ENCODE measurements around the gene SERPINA5. TPM values are rescaled to one million over a fixed set of nuclear protein-coding genes. Genes with fewer than 3 reads are reported as not detected.

Gene SERPINA5
- total and polyA plus RNA-seq, 2 of the 13 experiments (the other 11 are each of a cell fraction or from before 2014, with no cell fraction given) = 449 to 498 TPM

GRCh38 chr14:94601884-94602391, 20.7 kb downstream of the SERPINA5 start (continued):
- no peak for TF ChIP-seq WIZ (CRISPR knock-in tag; IDR thresholded peaks at IDR 0.05)
- TF ChIP-seq IRF2 (CRISPR knock-in tag; IDR thresholded peaks at IDR 0.05) = no peak
- TF ChIP-seq ZNF263 (CRISPR knock-in tag; IDR thresholded peaks at IDR 0.05) = peak; percentile 29; the same call in 1 of the 2 replicates
- no peak for TF ChIP-seq ZBTB8A (CRISPR knock-in tag; IDR thresholded peaks at IDR 0.05; ENCODE audit: borderline replicate concordance, low read depth)
- TF ChIP-seq, protein P1, sequence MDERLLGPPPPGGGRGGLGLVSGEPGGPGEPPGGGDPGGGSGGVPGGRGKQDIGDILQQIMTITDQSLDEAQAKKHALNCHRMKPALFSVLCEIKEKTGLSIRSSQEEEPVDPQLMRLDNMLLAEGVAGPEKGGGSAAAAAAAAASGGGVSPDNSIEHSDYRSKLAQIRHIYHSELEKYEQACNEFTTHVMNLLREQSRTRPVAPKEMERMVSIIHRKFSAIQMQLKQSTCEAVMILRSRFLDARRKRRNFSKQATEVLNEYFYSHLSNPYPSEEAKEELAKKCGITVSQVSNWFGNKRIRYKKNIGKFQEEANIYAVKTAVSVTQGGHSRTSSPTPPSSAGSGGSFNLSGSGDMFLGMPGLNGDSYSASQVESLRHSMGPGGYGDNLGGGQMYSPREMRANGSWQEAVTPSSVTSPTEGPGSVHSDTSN (CRISPR knock-in tag; IDR thresholded peaks at IDR 0.05) = no peak
- no peak for TF ChIP-seq ZNF333 (CRISPR knock-in tag; IDR thresholded peaks at IDR 0.05; ENCODE audit: borderline replicate concordance)
- no peak for TF ChIP-seq KDM3A (CRISPR knock-in tag; IDR thresholded peaks at IDR 0.05; ENCODE audit: low read depth)
- TF ChIP-seq HIVEP1 (CRISPR knock-in tag; IDR thresholded peaks at IDR 0.05) = no peak
- TF ChIP-seq ZNF331 (CRISPR knock-in tag; IDR thresholded peaks at IDR 0.05) = no peak
- TF ChIP-seq, protein P2, sequence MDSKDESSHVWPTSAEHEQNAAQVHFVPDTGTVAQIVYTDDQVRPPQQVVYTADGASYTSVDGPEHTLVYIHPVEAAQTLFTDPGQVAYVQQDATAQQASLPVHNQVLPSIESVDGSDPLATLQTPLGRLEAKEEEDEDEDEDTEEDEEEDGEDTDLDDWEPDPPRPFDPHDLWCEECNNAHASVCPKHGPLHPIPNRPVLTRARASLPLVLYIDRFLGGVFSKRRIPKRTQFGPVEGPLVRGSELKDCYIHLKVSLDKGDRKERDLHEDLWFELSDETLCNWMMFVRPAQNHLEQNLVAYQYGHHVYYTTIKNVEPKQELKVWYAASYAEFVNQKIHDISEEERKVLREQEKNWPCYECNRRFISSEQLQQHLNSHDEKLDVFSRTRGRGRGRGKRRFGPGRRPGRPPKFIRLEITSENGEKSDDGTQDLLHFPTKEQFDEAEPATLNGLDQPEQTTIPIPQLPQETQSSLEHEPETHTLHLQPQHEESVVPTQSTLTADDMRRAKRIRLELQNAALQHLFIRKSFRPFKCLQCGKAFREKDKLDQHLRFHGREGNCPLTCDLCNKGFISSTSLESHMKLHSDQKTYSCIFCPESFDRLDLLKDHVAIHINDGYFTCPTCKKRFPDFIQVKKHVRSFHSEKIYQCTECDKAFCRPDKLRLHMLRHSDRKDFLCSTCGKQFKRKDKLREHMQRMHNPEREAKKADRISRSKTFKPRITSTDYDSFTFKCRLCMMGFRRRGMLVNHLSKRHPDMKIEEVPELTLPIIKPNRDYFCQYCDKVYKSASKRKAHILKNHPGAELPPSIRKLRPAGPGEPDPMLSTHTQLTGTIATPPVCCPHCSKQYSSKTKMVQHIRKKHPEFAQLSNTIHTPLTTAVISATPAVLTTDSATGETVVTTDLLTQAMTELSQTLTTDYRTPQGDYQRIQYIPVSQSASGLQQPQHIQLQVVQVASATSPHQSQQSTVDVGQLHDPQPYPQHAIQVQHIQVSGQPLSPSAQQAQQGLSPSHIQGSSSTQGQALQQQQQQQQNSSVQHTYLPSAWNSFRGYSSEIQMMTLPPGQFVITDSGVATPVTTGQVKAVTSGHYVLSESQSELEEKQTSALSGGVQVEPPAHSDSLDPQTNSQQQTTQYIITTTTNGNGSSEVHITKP (CRISPR knock-in tag; IDR thresholded peaks at IDR 0.05; ENCODE audit: low read depth) = no peak
- TF ChIP-seq RERE (CRISPR knock-in tag; IDR thresholded peaks at IDR 0.05; ENCODE audit: low read depth) = no peak
- TF ChIP-seq ZFP41 (CRISPR knock-in tag; IDR thresholded peaks at IDR 0.05; ENCODE audit: borderline replicate concordance) = no peak
- no peak for TF ChIP-seq ARHGAP35 (CRISPR knock-in tag; IDR thresholded peaks at IDR 0.05; ENCODE audit: borderline replicate concordance)
- TF ChIP-seq POLR2A (IDR thresholded peaks at IDR 0.05; ENCODE audit: insufficient read depth in 1 of 2, low read depth in 2 of 2, low read length in 2 of 2) = 0 out of 4 replicates have a peak, but pooled peaks of 1 of the 2 experiments have one; percentile 26
- TF ChIP-seq RXRB (CRISPR knock-in tag; IDR thresholded peaks at IDR 0.05; ENCODE audit: borderline replicate concordance) = 0 out of 2 replicates have a peak, but pooled peaks have one; percentile 12
- TF ChIP-seq ZNF792 (CRISPR knock-in tag; IDR thresholded peaks at IDR 0.05) = peak; percentile 61; the same call in 1 of the 2 replicates
- TF ChIP-seq, protein P3, sequence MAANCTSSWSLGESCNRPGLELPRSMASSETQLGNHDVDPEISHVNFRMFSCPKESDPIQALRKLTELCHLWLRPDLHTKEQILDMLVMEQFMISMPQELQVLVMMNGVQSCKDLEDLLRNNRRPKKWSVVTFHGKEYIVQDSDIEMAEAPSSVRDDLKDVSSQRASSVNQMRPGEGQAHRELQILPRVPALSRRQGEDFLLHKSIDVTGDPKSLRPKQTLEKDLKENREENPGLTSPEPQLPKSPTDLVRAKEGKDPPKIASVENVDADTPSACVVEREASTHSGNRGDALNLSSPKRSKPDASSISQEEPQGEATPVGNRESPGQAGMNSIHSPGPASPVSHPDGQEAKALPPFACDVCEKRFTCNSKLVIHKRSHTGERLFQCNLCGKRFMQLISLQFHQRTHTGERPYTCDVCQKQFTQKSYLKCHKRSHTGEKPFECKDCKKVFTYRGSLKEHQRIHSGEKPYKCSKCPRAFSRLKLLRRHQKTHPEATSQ (CRISPR knock-in tag; IDR thresholded peaks at IDR 0.05; ENCODE audit: borderline replicate concordance) = no peak
- TF ChIP-seq SUZ12 (IDR thresholded peaks at IDR 0.05; ENCODE audit: low read depth, low read length) = no peak
- TF ChIP-seq SOX13 (IDR thresholded peaks at IDR 0.05) = no peak
- no peak for TF ChIP-seq SOX13 (CRISPR knock-in tag; conservative IDR thresholded peaks at IDR 0.05 in 1 of 2, IDR thresholded peaks at IDR 0.05 in 1 of 2)
